GM18511 (cell line): Measurements from ENCODE around the gene TXNDC17.
"Not testable (repeated sequence)": the region's sequence is repeated elsewhere in the genome, so short reads cannot be mapped to it uniquely, and the experiment has no call there.

Experiments used
- ATAC-seq: cut with Tn5 transposase; IDR thresholded peaks from one replicate; pipeline ENCODE4 v1.9.1; 2021; ENCODE audit warnings: mild to moderate bottlenecking, moderate library complexity; ENCODE audit not compliant: unreplicated experiment

TXNDC17 gene

GRCh38 chr17:6640536-6641246 lies at the start of gene TXNDC17, which contains the start of gene KIAA0753:
TSS of gene TXNDC17 (plus strand) at chr17:6641060. CDS start at chr17:6641083, 23 bp downstream.
TSS of gene KIAA0753 (minus strand) at chr17:6640711. CDS start at chr17:6635103, 5,608 bp downstream.
- ATAC-seq, result peak; percentile 91

- ATAC-seq, result no peak
Observed at GRCh38 chr17:6591599-6592158, 49.2 kb upstream of the TXNDC17 start.

- no peak for ATAC-seq
Observed at GRCh38 chr17:6592173-6592572, 48.7 kb upstream of the TXNDC17 start.

- ATAC-seq, result not testable (repeated sequence)
Observed at GRCh38 chr17:6593371-6593770, 47.5 kb upstream of the TXNDC17 start.

GRCh38 chr17:6596081-6596480 lies 44.8 kb upstream of the TXNDC17 start:
- no peak for ATAC-seq

GRCh38 chr17:6596511-6596910 lies 44.3 kb upstream of the TXNDC17 start:
- no peak for ATAC-seq

GRCh38 chr17:6596941-6597340 lies 43.9 kb upstream of the TXNDC17 start:
- no peak for ATAC-seq

GRCh38 chr17:6597727-6598126 lies 43.1 kb upstream of the TXNDC17 start:
- ATAC-seq, result no peak

- ATAC-seq, result no peak
Observed at GRCh38 chr17:6599364-6599763, 41.5 kb upstream of the TXNDC17 start.

- ATAC-seq, result no peak
Observed at GRCh38 chr17:6602141-6602540, 38.7 kb upstream of the TXNDC17 start.

- no peak for ATAC-seq
Observed at GRCh38 chr17:6603744-6604325, 37.0 kb upstream of the TXNDC17 start.

- no peak for ATAC-seq
Observed at GRCh38 chr17:6605142-6605541, 35.7 kb upstream of the TXNDC17 start.

- ATAC-seq, result no peak
Observed at GRCh38 chr17:6608321-6608720, 32.5 kb upstream of the TXNDC17 start.

- ATAC-seq, result no peak
Observed at GRCh38 chr17:6610011-6610410, 30.8 kb upstream of the TXNDC17 start.

GRCh38 chr17:6611231-6611630 lies 29.6 kb upstream of the TXNDC17 start:
- ATAC-seq, result no peak

- no peak for ATAC-seq
Observed at GRCh38 chr17:6623941-6624340, 16.9 kb upstream of the TXNDC17 start.

GRCh38 chr17:6626616-6627015 lies 14.2 kb upstream of the TXNDC17 start:
- ATAC-seq, result no peak

- ATAC-seq, result no peak
Observed at GRCh38 chr17:6627019-6627418, 13.8 kb upstream of the TXNDC17 start.

- ATAC-seq, result no peak
Observed at GRCh38 chr17:6630390-6630789, 10.5 kb upstream of the TXNDC17 start.

- no peak for ATAC-seq
Observed at GRCh38 chr17:6632530-6632929, 8.3 kb upstream of the TXNDC17 start.

GRCh38 chr17:6633263-6633662 lies 7.6 kb upstream of the TXNDC17 start:
- no peak for ATAC-seq

GRCh38 chr17:6636105-6636504 lies 4.8 kb upstream of the TXNDC17 start:
- ATAC-seq, result no peak
